Natural killer cell (primary cell): Measurements from ENCODE around the gene PSMD11. TPM values are rescaled to one million over a fixed set of nuclear protein-coding genes. Genes with fewer than 3 reads are reported as not detected.

Experiments
- ATAC-seq, 3 donors: fragments of 150-1000 bp in 2 of 3; fragments of 200-7000 bp in 1 of 3; cut with Tn5 transposase; 1 replicate in 1 of 3; 2 replicates in 2 of 3; pipeline ENCODE4 v1.10.0; 2021; ENCODE audit warnings: mild to moderate bottlenecking in 2 of 3, moderate library complexity in 2 of 3
- DNase-seq, 2 donors: peaks; one replicate each; pipeline versions ENCODE4 v3.0.0 to v3.0.0-alpha.2; 2013 to 2021; ENCODE audit warnings: mixed read lengths in 1 of 2
- H3K27ac ChIP-seq: one replicate; pipeline ENCODE4 v1.5.1; 2013; ENCODE audit warnings: mild to moderate bottlenecking, low read length
- H3K27me3 ChIP-seq: one replicate; pipeline ENCODE4 v1.6.1; 2013; ENCODE audit warnings: low read length; ENCODE audit not compliant: control insufficient read depth, insufficient read depth
- H3K36me3 ChIP-seq: one replicate; pipeline ENCODE4 v1.6.1; 2013; ENCODE audit warnings: low read length; ENCODE audit not compliant: control insufficient read depth, insufficient read depth
- H3K4me1 ChIP-seq: one replicate; pipeline ENCODE4 v1.6.1; 2013; ENCODE audit warnings: low read length; ENCODE audit not compliant: control insufficient read depth, insufficient read depth
- H3K4me3 ChIP-seq: one replicate; pipeline ENCODE4 v1.5.1; 2013; ENCODE audit warnings: low read length
- H3K9me3 ChIP-seq: one replicate; pipeline ENCODE4 v1.6.1; 2013; ENCODE audit warnings: low read length; ENCODE audit not compliant: control insufficient read depth, insufficient read depth
- H3K27ac Mint-ChIP-seq, 2 donors: one replicate each; pipeline ENCODE4 v1.8.0; 2022; ENCODE audit warnings: mild to moderate bottlenecking in 2 of 2, mixed read lengths in 2 of 2, moderate library complexity in 1 of 2
- H3K27me3 Mint-ChIP-seq, 2 donors: one replicate each; pipeline ENCODE4 v1.8.0; 2022; ENCODE audit warnings: low read depth in 2 of 2, mixed read lengths in 2 of 2
- H3K36me3 Mint-ChIP-seq: one replicate; pipeline ENCODE4 v1.8.0; 2022; ENCODE audit warnings: mixed read lengths
- H3K4me1 Mint-ChIP-seq, 2 donors: one replicate each; pipeline ENCODE4 v1.8.0; 2022; ENCODE audit warnings: mixed read lengths in 2 of 2
- H3K4me3 Mint-ChIP-seq: one replicate; pipeline ENCODE4 v1.8.0; 2022; ENCODE audit warnings: mild to moderate bottlenecking, moderate library complexity, mixed read lengths
- H3K9me3 Mint-ChIP-seq, 2 donors: one replicate each; pipeline ENCODE4 v1.8.0; 2022; ENCODE audit warnings: mixed read lengths in 2 of 2
- WGBS: methylation state at CpG from one replicate; pipeline ENCODE4 v1.1.7; 2013; ENCODE audit warnings: missing lambda C conversion rate; ENCODE audit not compliant: insufficient coverage; 5-methylcytosine and 5-hydroxymethylcytosine counted together
- intact Hi-C: fragments of 100-400 bp; cut with micrococcal nuclease; formaldehyde crosslinking; loops from one replicate; pipeline ENCODE4 v1.14.2; 2022
- total RNA-seq, 4 donors: library from RNA; stranded (reverse); fragments of 120-200 nt in 1 of 4; gene quantifications; one replicate each; pipeline versions ENCODE4 v1.2.3 to v1.2.4, GENCODE V29; 2013 to 2022
- TF ChIP-seq, protein P1 (sequence below): fragments of 200-600 bp; IDR thresholded peaks from one replicate; pipeline ENCODE4 v1.8.0; 2022; ENCODE audit warnings: antibody characterized with exemption

The PSMD11 gene
- total RNA-seq, 3 donors from 2014 or later (not counting 1 experiment from before 2014, with no cell fraction given) = 83.4 to 108 (median 105) TPM

DNA sequence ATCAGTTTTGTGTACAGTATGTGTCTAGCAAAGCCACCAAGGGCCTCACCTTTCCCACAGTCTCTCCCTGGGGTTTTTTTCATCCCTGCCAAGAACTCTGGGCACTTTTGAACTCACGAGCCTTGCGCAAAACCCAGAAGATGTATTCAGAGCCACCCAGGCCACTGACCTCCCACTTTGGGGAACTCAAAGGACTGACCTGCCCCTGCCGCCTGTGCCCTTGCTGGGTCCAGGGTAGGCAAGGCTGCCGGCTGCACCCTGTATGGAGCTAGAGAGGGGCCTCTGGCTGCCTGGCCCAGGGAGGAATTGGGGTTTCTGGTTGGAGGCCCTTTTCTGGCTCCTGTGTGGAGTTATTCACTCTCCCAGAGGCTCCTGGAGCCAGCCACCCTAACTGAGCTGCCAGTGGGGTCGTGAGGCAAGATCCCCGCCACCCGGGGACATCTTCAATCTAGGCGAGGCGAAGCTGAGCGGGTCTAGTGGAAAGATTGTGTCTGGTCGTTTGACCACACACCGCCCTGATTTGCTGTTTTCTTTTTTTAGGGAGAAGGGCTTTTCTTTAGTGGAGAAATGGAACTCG, 44.4 kb downstream of the PSMD11 start:
- Mint-ChIP-seq H3K27ac (peak overlapping the region in 1 of 2 donors; percentile 73), H3K9me3 (no peaks in the 10 kb centered on the region), H3K27me3 (no peaks in the 10 kb centered on the region), H3K4me3 (peak overlapping the region; percentile 91), H3K36me3 (no peaks in the 10 kb centered on the region), H3K4me1 (peaks cover 65 to 67% of the 10 kb centered on the region in 2 donors)
- H3K27ac ChIP-seq = no peak overlapping the region
- no peaks in the 10 kb centered on the region for H3K27me3 ChIP-seq
- no peak overlapping the region for H3K4me3 ChIP-seq
- TF ChIP-seq, protein P1, sequence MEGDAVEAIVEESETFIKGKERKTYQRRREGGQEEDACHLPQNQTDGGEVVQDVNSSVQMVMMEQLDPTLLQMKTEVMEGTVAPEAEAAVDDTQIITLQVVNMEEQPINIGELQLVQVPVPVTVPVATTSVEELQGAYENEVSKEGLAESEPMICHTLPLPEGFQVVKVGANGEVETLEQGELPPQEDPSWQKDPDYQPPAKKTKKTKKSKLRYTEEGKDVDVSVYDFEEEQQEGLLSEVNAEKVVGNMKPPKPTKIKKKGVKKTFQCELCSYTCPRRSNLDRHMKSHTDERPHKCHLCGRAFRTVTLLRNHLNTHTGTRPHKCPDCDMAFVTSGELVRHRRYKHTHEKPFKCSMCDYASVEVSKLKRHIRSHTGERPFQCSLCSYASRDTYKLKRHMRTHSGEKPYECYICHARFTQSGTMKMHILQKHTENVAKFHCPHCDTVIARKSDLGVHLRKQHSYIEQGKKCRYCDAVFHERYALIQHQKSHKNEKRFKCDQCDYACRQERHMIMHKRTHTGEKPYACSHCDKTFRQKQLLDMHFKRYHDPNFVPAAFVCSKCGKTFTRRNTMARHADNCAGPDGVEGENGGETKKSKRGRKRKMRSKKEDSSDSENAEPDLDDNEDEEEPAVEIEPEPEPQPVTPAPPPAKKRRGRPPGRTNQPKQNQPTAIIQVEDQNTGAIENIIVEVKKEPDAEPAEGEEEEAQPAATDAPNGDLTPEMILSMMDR = no peak
- no peaks in the 10 kb centered on the region for H3K9me3 ChIP-seq
- intact Hi-C loops = no loop called here
- H3K4me1 ChIP-seq = peaks cover 66% of the 10 kb centered on the region
- WGBS = 91% methylated on average over 13 of the region's 13 CpGs
- H3K36me3 ChIP-seq = peaks cover 26% of the 10 kb centered on the region
- DNase-seq (no peak), ATAC-seq (no peak)

DNA sequence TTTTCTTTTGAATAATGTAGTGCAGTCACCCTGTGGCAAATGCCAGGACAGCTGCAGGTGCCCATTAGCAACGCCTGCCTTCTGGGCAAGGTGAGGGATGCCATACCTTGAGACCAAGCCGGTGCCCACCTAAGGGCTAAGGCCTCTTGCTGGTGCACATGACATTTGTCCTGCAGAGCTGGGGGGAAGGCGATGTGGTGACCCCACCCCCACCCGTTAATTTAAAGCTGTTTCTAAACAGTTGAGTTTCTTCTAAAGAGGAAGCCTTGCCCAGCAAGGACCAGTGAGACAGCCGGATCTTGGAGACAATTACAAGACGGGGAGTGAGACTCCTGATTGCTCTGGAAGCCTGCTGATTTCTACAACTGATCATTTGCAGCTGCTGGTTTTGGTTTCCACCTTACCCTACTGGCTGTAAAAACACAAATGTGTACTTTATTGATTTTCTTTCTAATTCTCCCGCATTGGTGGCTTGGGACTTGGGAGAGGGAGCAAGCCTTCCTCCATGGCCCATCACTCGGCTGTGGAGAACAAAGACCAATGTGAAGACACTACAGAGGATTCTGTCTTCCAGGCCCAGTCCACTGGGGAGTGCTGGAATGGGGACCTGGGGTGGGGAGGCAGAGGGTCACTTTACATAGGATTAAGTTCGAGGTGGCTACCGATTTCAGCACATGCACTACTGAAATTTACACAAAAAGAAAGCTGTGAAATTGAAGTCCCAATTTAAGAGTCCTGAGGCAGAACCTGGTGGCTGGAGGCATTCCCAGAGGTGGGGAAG, 45.2 kb downstream of the PSMD11 start:
- TF ChIP-seq, protein P1 = no peak
- Histone ChIP-seq H3K4me3 (no peak overlapping the region), H3K36me3 (peaks cover 26% of the 10 kb centered on the region), H3K4me1 (peaks cover 69% of the 10 kb centered on the region), H3K9me3 (no peaks in the 10 kb centered on the region), H3K27ac (no peak overlapping the region), H3K27me3 (no peaks in the 10 kb centered on the region)
- DNase-seq (peak in 1 of 2 donors; percentile 26), ATAC-seq (no peak)
- peak overlapping the region in 1 of 2 donors; percentile 73 for H3K27ac Mint-ChIP-seq
- no peaks in the 10 kb centered on the region for H3K27me3 Mint-ChIP-seq
- H3K36me3 Mint-ChIP-seq = no peaks in the 10 kb centered on the region
- 80% methylated on average over 10 of the region's 10 CpGs for WGBS
- intact Hi-C loops = no loop called here
- H3K4me3 Mint-ChIP-seq = peak overlapping the region; percentile 91
- H3K4me1 Mint-ChIP-seq = peaks cover 64% of the 10 kb centered on the region in 2 donors
- no peaks in the 10 kb centered on the region for H3K9me3 Mint-ChIP-seq

DNA sequence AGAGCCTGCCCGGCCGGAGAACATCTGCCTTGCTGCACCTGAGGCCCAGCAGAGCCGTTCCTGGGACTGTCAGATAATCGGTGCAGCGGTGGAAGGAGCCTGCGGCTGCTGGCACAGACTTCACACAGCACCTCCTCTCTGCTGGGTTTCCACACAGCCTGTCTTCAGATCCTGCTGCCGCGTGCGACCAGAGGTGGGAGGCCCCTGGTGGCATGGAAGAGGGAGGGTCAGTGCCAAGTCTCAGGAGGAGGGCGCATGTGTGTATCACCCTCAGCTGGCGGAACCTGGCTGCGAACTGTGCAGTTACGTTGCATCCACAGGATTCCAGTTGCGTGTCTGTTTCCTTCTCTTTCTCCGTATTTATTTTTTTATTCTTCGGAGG, 45.8 kb downstream of the PSMD11 start:
- Mint-ChIP-seq H3K27me3 (no peaks in the 10 kb centered on the region), H3K4me3 (peak overlapping the region; percentile 28), H3K27ac (no peak overlapping the region), H3K9me3 (no peaks in the 10 kb centered on the region), H3K4me1 (peaks cover 64% of the 10 kb centered on the region in 2 donors), H3K36me3 (no peaks in the 10 kb centered on the region)
- intact Hi-C loops = no loop called here
- Histone ChIP-seq H3K27me3 (no peaks in the 10 kb centered on the region), H3K4me3 (no peak overlapping the region), H3K27ac (no peak overlapping the region), H3K36me3 (peaks cover 26% of the 10 kb centered on the region), H3K4me1 (peaks cover 75% of the 10 kb centered on the region), H3K9me3 (no peaks in the 10 kb centered on the region)
- TF ChIP-seq, protein P1 = no peak
- no peak for ATAC-seq
- WGBS = 81% methylated on average over 16 of the region's 16 CpGs
- DNase-seq = peak in 1 of 2 donors; percentile 42
